CD4-positive, alpha-beta T cell treated with Interleukin-4 for 4 hours (primary cell): Measurements from ENCODE around the gene FRMD4A.
"Not testable (repeated sequence)": the region's sequence is repeated elsewhere in the genome, so short reads cannot be mapped to it uniquely, and the experiment has no call there.

Experiments
- DNase-seq: peaks from one replicate; pipeline ENCODE4 v3.0.0-alpha.2; 2020

Gene FRMD4A

GRCh38 chr10:13829790-13830189 lies 500.9 kb downstream of the FRMD4A start:
- DNase-seq = no peak

- not testable (repeated sequence) for DNase-seq
Measured at GRCh38 chr10:13828284-13828683, 502.4 kb downstream of the FRMD4A start.

- no peak for DNase-seq
Measured at GRCh38 chr10:13827076-13827797, 503.5 kb downstream of the FRMD4A start.

GRCh38 chr10:13823709-13824405 lies 506.9 kb downstream of the FRMD4A start:
- DNase-seq = no peak

- no peak for DNase-seq
Measured at GRCh38 chr10:13823096-13823708, 507.5 kb downstream of the FRMD4A start.

- DNase-seq = no peak
Measured at GRCh38 chr10:13822490-13822889, 508.2 kb downstream of the FRMD4A start.

- DNase-seq = no peak
Measured at GRCh38 chr10:13820964-13821337, 509.8 kb downstream of the FRMD4A start.

- no peak for DNase-seq
Measured at GRCh38 chr10:13820119-13820963, 510.4 kb downstream of the FRMD4A start.

- DNase-seq = no peak
Measured at GRCh38 chr10:13816195-13816925, 514.4 kb downstream of the FRMD4A start.

GRCh38 chr10:13815756-13816155 lies 515.0 kb downstream of the FRMD4A start:
- DNase-seq = no peak

GRCh38 chr10:13813550-13813949 lies 517.2 kb downstream of the FRMD4A start:
- DNase-seq = no peak

GRCh38 chr10:13812804-13813203 lies 517.9 kb downstream of the FRMD4A start:
- no peak for DNase-seq

- DNase-seq = no peak
Measured at GRCh38 chr10:13810568-13810967, 520.2 kb downstream of the FRMD4A start.

- no peak for DNase-seq
Measured at GRCh38 chr10:13809427-13809826, 521.3 kb downstream of the FRMD4A start.

GRCh38 chr10:13808556-13809391 lies 522.0 kb downstream of the FRMD4A start:
- no peak for DNase-seq

GRCh38 chr10:13806419-13806818 lies 524.3 kb downstream of the FRMD4A start:
- DNase-seq = no peak

GRCh38 chr10:13803566-13804554 lies 526.9 kb downstream of the FRMD4A start:
- no peak for DNase-seq

GRCh38 chr10:13801907-13802288 lies 528.8 kb downstream of the FRMD4A start:
- no peak for DNase-seq

GRCh38 chr10:13801156-13801906 lies 529.4 kb downstream of the FRMD4A start:
- DNase-seq = no peak
